Stimulated activated CD4-positive, alpha-beta T cell treated with anti-CD3 and anti-CD28 coated beads, TNF-alpha, amount 100 ng/mL, for 24 hours (primary cell): Measurements from ENCODE around the gene CYP1A2.
"Not testable (repeated sequence)": the region's sequence is repeated elsewhere in the genome, so short reads cannot be mapped to it uniquely, and the experiment has no call there.

Experiments
- DNase-seq, 3 experiments: peaks; one replicate each; pipeline ENCODE4 v3.0.0-alpha.2; 2020; ENCODE audit warnings: low read depth in 3 of 3

CYP1A2 gene

GRCh38 chr15:74735305-74735704, 13.3 kb upstream of the CYP1A2 start:
- no peak for DNase-seq

- DNase-seq: not testable (repeated sequence)
Measured at GRCh38 chr15:74738239-74738638, 10.4 kb upstream of the CYP1A2 start.

GRCh38 chr15:74742422-74742821, 6.2 kb upstream of the CYP1A2 start:
- DNase-seq: no peak

GRCh38 chr15:74746389-74746788, 2.3 kb upstream of the CYP1A2 start:
- DNase-seq: no peak

GRCh38 chr15:74749832-74750231, 1.2 kb downstream of the CYP1A2 start:
- DNase-seq: no peak

GRCh38 chr15:74750751-74751150, 2.1 kb downstream of the CYP1A2 start:
- no peak for DNase-seq

- DNase-seq: no peak
Measured at GRCh38 chr15:74752011-74752410, 3.4 kb downstream of the CYP1A2 start.

GRCh38 chr15:74752531-74752930, 3.9 kb downstream of the CYP1A2 start:
- DNase-seq: no peak

GRCh38 chr15:74754593-74755215, 6.1 kb downstream of the CYP1A2 start:
- DNase-seq: no peak

- DNase-seq: no peak
Measured at GRCh38 chr15:74758736-74759135, 10.1 kb downstream of the CYP1A2 start.

- no peak for DNase-seq
Measured at GRCh38 chr15:74762791-74763150, 14.1 kb downstream of the CYP1A2 start.

GRCh38 chr15:74763416-74763815, 14.8 kb downstream of the CYP1A2 start:
- no peak for DNase-seq

- DNase-seq: no peak
Measured at GRCh38 chr15:74767167-74768098, 18.8 kb downstream of the CYP1A2 start.

GRCh38 chr15:74768099-74768770, 19.6 kb downstream of the CYP1A2 start:
- no peak for DNase-seq

GRCh38 chr15:74768771-74769342, 20.2 kb downstream of the CYP1A2 start:
- DNase-seq: peak in 2 of 3 experiments; percentile 37 to 63

GRCh38 chr15:74769463-74770025, 20.9 kb downstream of the CYP1A2 start:
- DNase-seq: no peak

GRCh38 chr15:74770211-74770903, 21.7 kb downstream of the CYP1A2 start:
- no peak for DNase-seq

GRCh38 chr15:74773329-74773728, 24.7 kb downstream of the CYP1A2 start:
- DNase-seq: no peak

- DNase-seq: no peak
Measured at GRCh38 chr15:74773731-74774252, 25.1 kb downstream of the CYP1A2 start.

- DNase-seq: no peak
Measured at GRCh38 chr15:74775132-74775562, 26.5 kb downstream of the CYP1A2 start.

- no peak for DNase-seq
Measured at GRCh38 chr15:74775894-74776293, 27.2 kb downstream of the CYP1A2 start.
